HG03571 (cell line): Measurements from ENCODE around the gene OLIG1.

Experiments used
- ATAC-seq: cut with Tn5 transposase; IDR thresholded peaks from one replicate; pipeline ENCODE4 v1.9.1; 2021; ENCODE audit not compliant: unreplicated experiment

The OLIG1 gene

GRCh38 chr21:33089395-33090119 lies 19.6 kb downstream of the OLIG1 start:
- no peak for ATAC-seq

DNA sequence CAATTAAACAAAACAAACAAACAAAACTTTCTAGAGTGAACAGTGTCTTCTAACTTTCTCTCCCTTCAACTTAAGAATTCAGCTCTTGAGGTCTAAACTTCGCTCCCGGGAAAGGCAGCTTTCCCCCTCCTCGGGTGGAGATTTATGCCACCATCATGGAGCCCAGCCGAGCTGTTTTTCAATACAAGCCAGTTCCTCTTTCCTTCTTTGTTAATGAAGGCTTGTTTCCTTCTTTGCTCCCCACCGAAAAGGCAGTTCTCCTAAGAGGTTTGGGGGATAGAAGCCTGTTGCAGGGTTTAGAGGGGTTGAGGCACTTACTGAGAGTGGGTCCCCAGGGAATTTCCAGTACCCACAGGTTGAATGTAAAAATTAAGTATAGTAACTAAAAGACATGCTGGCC lies 26.5 kb downstream of the OLIG1 start:
- ATAC-seq = no peak

DNA sequence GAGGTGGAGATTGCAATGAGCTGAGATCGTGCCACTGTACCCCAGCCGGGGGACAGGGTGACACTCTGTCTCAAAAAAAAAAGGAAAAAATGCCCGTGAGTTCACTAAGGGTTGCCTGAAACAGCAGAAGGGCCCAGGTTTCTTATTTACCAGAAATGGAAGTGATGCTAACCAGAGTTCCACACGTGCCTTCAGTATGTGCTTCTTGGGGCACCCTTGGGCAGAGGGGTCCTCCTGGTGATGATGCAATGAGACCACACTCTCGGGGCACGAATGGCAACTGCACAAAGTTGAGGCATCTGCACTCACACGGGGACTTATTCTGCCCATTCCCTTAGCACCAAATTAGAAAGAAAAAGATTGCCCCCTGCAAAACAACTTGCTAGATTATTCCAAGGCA lies 29.2 kb downstream of the OLIG1 start:
- no peak for ATAC-seq

GRCh38 chr21:33101300-33101911 lies 31.5 kb downstream of the OLIG1 start:
- ATAC-seq = no peak

DNA sequence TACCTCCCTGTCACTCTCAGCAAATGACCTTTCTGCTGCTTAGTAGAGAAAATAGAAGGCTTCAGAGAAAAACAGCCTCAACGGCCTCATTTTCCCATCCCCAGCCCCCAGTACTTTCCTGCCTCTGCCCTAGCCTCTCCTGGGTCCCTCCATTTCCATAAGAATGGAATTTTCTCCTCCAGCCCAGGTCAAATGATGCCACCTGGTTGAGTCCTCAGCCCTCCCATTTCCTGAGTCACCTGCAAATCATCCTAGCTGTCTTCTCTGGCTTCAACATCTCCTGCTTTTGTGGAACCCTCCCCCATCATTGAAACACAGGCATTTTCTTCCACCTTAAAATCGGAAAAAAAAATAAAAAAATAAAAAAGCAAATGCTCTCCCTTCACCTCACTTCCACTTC lies 35.1 kb downstream of the OLIG1 start:
- no peak for ATAC-seq

DNA sequence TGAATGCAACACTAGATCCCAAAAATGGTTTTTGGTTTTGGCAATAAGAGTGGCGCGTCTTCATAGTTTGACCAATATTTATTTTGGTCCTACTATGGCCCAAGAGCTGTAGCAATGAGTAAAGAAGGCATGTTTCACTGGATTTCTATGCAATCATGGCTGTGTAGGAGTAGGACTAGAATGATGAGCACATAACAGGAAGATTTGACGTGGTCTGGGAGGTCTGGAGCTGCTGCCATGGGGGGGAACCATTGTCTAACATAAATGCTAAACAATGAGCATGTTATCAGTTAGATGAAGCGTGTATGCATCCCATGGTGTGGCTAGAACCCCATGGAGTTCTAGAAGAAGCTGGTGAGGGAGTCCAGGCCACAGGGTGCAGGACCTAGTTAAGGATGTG lies 38.3 kb downstream of the OLIG1 start:
- no peak for ATAC-seq

GRCh38 chr21:33109574-33110339 lies 39.8 kb downstream of the OLIG1 start:
- ATAC-seq = no peak

DNA sequence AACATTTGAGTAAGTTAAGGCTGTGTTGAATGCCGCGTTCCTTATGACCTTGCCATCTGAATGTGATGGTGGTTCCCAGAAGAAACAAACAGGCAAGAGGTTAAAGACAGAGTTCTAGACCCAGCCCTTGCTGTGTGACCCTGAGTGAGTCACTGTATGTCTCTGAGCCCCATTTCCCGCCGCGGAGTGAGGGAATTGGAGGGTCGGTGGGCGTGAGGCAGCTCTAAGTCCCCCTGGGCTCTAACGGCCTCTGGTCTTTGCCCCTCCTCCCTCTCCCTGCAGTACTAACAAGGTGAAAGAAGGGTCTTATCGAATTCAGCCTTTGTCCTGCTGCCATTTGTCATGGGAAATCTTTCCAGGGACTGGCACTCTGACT lies 40.4 kb downstream of the OLIG1 start:
- ATAC-seq = no peak

- ATAC-seq = no peak
These were observed 41.6 kb downstream of the OLIG1 start for GRCh38 chr21:33111577-33111976.

- ATAC-seq = no peak
These were observed 42.2 kb downstream of the OLIG1 start for GRCh38 chr21:33112151-33112550.

GRCh38 chr21:33112681-33113080 lies 42.7 kb downstream of the OLIG1 start:
- ATAC-seq = no peak

GRCh38 chr21:33113131-33113530 lies 43.2 kb downstream of the OLIG1 start:
- ATAC-seq = no peak

- ATAC-seq = no peak
These were observed 44.3 kb downstream of the OLIG1 start for GRCh38 chr21:33114276-33114675.

- no peak for ATAC-seq
These were observed 45.9 kb downstream of the OLIG1 start for GRCh38 chr21:33115631-33116510.

DNA sequence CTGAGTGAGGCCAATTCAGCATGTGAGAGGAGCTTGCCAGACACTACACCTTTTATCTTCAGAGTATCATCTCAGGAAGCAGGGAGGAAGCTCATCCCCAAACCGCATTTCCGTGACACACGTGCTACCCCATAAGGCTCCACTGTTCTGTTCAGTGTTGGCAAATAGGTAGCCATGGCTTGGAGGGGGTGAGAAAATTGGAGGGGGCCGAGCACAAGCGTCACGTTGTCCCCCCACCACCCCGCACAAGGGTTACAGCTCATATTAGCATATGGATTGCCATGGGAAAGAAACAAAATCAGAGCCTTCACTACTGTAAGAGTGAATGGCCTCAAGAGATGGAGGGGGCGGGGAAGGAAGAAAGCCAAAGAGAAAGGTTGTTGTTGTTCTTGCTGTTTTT lies 46.7 kb downstream of the OLIG1 start:
- ATAC-seq = no peak

DNA sequence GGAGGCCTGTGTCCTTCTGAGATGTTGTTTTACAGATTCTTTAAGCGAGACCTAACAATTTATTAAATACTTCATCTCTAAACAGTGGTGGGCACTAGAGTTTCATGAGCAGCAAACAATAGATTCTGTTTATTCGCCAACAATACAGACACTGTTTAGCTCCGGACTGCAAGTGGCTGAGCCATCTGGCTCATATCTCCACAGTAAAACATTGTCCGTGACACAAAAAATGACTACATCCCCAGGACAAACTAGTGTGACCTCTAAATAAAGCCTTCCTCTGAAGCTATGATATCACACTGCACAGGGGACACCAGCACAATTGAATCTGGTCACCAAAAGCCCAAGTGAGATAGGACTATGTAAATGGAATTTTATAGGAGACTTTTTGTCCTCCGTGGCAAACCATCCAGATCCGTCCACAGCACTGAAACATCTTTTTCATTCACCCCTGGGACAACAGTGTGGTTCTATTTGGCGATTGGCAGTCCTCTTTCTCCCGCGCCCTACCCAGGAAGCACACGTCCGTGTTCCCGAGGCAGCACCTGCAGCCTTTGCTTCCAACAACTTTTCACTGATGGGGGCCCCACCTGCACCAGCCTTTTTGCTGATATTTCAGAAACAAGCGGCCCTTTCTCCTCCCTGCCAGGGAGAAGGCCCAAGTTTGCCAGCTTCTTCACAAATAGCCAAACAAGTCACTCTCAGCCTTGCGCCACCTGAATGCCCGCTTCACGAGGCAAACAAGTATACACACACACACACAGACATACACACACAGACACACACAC lies 47.4 kb downstream of the OLIG1 start:
- ATAC-seq = no peak
